ENCODE data around the gene UBE2E1. TPM values are rescaled to one million over a fixed set of nuclear protein-coding genes. Genes with fewer than 3 reads are reported as not detected.

UBE2E1 gene
- total and polyA plus RNA-seq, 2 experiments from 2014 or later = 39.9 to 120 TPM

- TF ChIP-seq REST (IDR thresholded peaks at IDR 0.05; ENCODE audit: unreplicated experiment) (no peak), ZNF462 (CRISPR knock-in tag; IDR thresholded peaks at IDR 0.05) (no peak), POLR2AphosphoS5 (IDR thresholded peaks at IDR 0.05; ENCODE audit: low read depth) (no peak)
Measured at GRCh38 chr3:23764407-23764806, 41.3 kb upstream of the UBE2E1 start (continued).

GRCh38 chr3:23767546-23767945, 38.2 kb upstream of the UBE2E1 start:
- Histone ChIP-seq H3K27ac (ENCODE audit: low read depth) (no peak overlapping the region), H3K4me1 (ENCODE audit: insufficient read depth) (peaks cover 18% of the 10 kb centered on the region), H3K9me2 (ENCODE audit: insufficient read depth) (no peaks in the 10 kb centered on the region), H3K27me3 (ENCODE audit: insufficient read depth) (no peaks in the 10 kb centered on the region), H3K4me3 (no peak overlapping the region), H3F3A (replicated peaks; ENCODE audit: low read depth) (0 out of 2 replicates have a peak, but pooled peaks cover 3% of the 10 kb centered on the region), H2AFZ (no peak overlapping the region), H4K20me1 (replicated peaks; ENCODE audit: insufficient read depth) (no peaks in the 10 kb centered on the region), H3K79me2 (replicated peaks; ENCODE audit: insufficient read depth) (no peaks in the 10 kb centered on the region), H3K4me2 (no peak overlapping the region), H3K36me3 (ENCODE audit: insufficient read depth) (no peaks in the 10 kb centered on the region)
- H3K4me3 Mint-ChIP-seq = no peak overlapping the region
- no peak for ATAC-seq
- H3K4me1 Mint-ChIP-seq = peaks cover 15% of the 10 kb centered on the region
- DNase-seq (ENCODE audit: low spot score) = no peak
- H3K27ac Mint-ChIP-seq = no peak overlapping the region
- peaks cover 4% of the 10 kb centered on the region for H3K27me3 Mint-ChIP-seq (ENCODE audit: insufficient read depth, low read depth, poor library complexity)
- no peaks in the 10 kb centered on the region for H3K9me3 Mint-ChIP-seq
- no peaks in the 10 kb centered on the region for H3K36me3 Mint-ChIP-seq (ENCODE audit: low read depth)
- no peak for TF ChIP-seq ZNF331 (CRISPR knock-in tag; IDR thresholded peaks at IDR 0.05; ENCODE audit: low read depth)
- no peak for TF ChIP-seq ZNF114 (CRISPR knock-in tag; IDR thresholded peaks at IDR 0.05)
- no peak for TF ChIP-seq EZH2 (IDR thresholded peaks at IDR 0.05; ENCODE audit: low read depth, unreplicated experiment)
- TF ChIP-seq POLR2AphosphoS5 (IDR thresholded peaks at IDR 0.05; ENCODE audit: low read depth) = no peak
- no peak for TF ChIP-seq CTCF (conservative IDR thresholded peaks at IDR 0.05; ENCODE audit: low read depth in 2 of 2)
- TF ChIP-seq ETS1 (IDR thresholded peaks at IDR 0.05) = no peak
- TF ChIP-seq JUNB (IDR thresholded peaks at IDR 0.05; ENCODE audit: unreplicated experiment) = no peak
- TF ChIP-seq STAT1 (IDR thresholded peaks at IDR 0.05; ENCODE audit: unreplicated experiment) = no peak
- no peak for TF ChIP-seq EZH2phosphoT487 (IDR thresholded peaks at IDR 0.05; ENCODE audit: unreplicated experiment)
- TF ChIP-seq CREB1 (CRISPR knock-in tag; IDR thresholded peaks at IDR 0.05; ENCODE audit: low read depth) = no peak

All from GM23338 (cell line).